Measurements from ENCODE around the gene THSD8. TPM values are rescaled to one million over a fixed set of nuclear protein-coding genes. Genes with fewer than 3 reads are reported as not detected.

The THSD8 gene
- total and polyA plus RNA-seq, 2 of the 8 experiments (the other 6 are each of a cell fraction or from before 2014, with no cell fraction given): 8.2 to 42.3 TPM

- TF ChIP-seq MAFK (IDR thresholded peaks at IDR 0.05; ENCODE audit: low read depth, low read length): no peak
- TF ChIP-seq MAX (IDR thresholded peaks at IDR 0.05): no peak
- TF ChIP-seq SP1 (IDR thresholded peaks at IDR 0.05; ENCODE audit: low read depth, low read length): no peak
- TF ChIP-seq RXRA (IDR thresholded peaks at IDR 0.05; ENCODE audit: insufficient read depth, low read depth, low read length): no peak
Observed at GRCh38 chr19:12770922-12771321, 30.9 kb upstream of the THSD8 start (continued).

All from H1 (cell line).